Pancreas (tissue), 10 donors: ENCODE data around the gene UBQLN1. TPM values are rescaled to one million over a fixed set of nuclear protein-coding genes. Genes with fewer than 3 reads are reported as not detected.
"Not testable (repeated sequence)": the region's sequence is repeated elsewhere in the genome, so short reads cannot be mapped to it uniquely, and the experiment has no call there.

ENCODE experiments used
- ATAC-seq, 4 donors: fragments of 200-7000 bp; cut with Tn5 transposase; one replicate each; pipeline versions ENCODE4 v1.8.0 to v1.9.1; 2020; ENCODE audit warnings: mild to moderate bottlenecking in 4 of 4, moderate library complexity in 4 of 4
- DNase-seq, 6 donors: peaks; one replicate each; pipeline ENCODE4 v3.0.0-alpha.2; 2020
- FAIRE-seq: peaks from 2 replicates; lab custom pipeline; 2012; peaks lifted over from hg19 to GRCh38; lab: Jason Lieb, UNC
- H3K27ac ChIP-seq, 4 donors: fragments of 200-600 bp; sonication (generic); 1 replicate in 3 of 4; 2 replicates in 1 of 4; pipeline versions ENCODE4 v1.5.0 to v1.8.0; 2020
- H3K27me3 ChIP-seq, 4 donors: fragments of 200-600 bp; one replicate each; pipeline ENCODE4 v1.8.0; 2021
- H3K36me3 ChIP-seq, 3 donors: fragments of 200-600 bp; sonication (generic) in 1 of 3; one replicate each; pipeline versions ENCODE4 v1.5.0 to v1.8.0; 2020 to 2021
- H3K4me1 ChIP-seq, 3 donors: fragments of 200-600 bp; one replicate each; pipeline ENCODE4 v1.8.0; 2021
- H3K4me3 ChIP-seq, 4 donors: fragments of 200-600 bp; sonication (generic) in 2 of 4; one replicate each; pipeline versions ENCODE4 v1.5.0 to v1.8.0; 2020 to 2021
- H3K9me3 ChIP-seq, 4 donors: fragments of 200-600 bp; one replicate each; pipeline ENCODE4 v1.8.0; 2021
- WGBS, 2 donors: extraction: QIAGEN DNeasy Blood & Tissue Kit; methylation state at CpG; one replicate each; pipeline ENCODE4 v1.1.7; 2013; 5-methylcytosine and 5-hydroxymethylcytosine counted together
- intact Hi-C, 3 donors: fragments of 100-400 bp; cut with DNase I; formaldehyde crosslinking; loops; one replicate each; pipeline versions ENCODE4 v1.11.1 to v1.14.2; 2022
- polyA plus RNA-seq, 2 donors: library from polyadenylated mRNA; stranded (reverse); fragments of 200-250 nt; gene quantifications; one replicate each; pipeline ENCODE4 v1.2.3, GENCODE V29; 2013
- total RNA-seq, 6 donors: library from RNA; stranded (reverse); fragmentation: NEBNext Ultra II Directional in 4 of 6; extraction: Animal tissue kit (Norgen Biotek cat#: 25700) in 4 of 6; gene quantifications; one replicate each; pipeline versions ENCODE4 v1.2.1 to v1.2.4, GENCODE V29; 2021 to 2023
- TF ChIP-seq, protein P1 (sequence below), 4 donors: fragments of 200-600 bp; sonication (generic) in 3 of 4; IDR thresholded peaks; one replicate each; pipeline versions ENCODE4 v1.5.0 to v1.8.0; 2021; ENCODE audit warnings: antibody characterized with exemption in 4 of 4
- donor health status: healthy with polysubstance abuse.
- donor health status: DM: no; HTN: no; CAD: no; lungs with moderate emphysema.
- donor health status: DM: no; HTN: no; CAD: no.
- donor health status: control.
- donor health status: control.
- donor health status: Bipolar disorder and iron deficiency.
- donor health status: DM: yes; HTN: yes; CAD: no.
- donor health status: DM: no; HTN: no; CAD: no.
- donor health status: DM: no; HTN: no; CAD: no.
- donor health status: DM: yes; HTN: yes; CAD: no.

The UBQLN1 gene
- total and polyA plus RNA-seq, 8 donors: 14.3 to 45.9 (median 36.7) TPM

DNA sequence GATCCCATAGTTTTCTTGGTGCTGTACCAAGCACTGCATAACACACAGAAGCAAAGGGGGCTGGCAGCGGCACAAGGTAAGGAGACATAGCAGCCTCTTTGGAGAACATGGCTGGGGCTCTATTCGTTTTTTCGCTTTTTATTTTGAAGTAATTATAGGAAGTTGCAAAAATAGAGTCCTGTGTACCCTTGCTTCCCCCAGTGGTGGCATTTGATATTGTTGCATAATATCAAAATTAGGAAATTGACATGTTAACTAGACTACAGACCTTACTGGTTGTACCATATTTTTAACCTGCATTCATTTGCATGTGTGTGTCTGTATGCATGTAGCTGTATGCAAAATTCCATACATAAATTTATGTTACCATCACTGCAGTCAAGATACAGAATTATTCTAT is 6.6 kb upstream of the UBQLN1 start:
- no peaks in the 10 kb centered on the region for H3K9me3 ChIP-seq
- H3K4me1 ChIP-seq: no peaks in the 10 kb centered on the region
- DNase-seq (no peak), ATAC-seq (no peak), FAIRE-seq (no peak)
- H3K27me3 ChIP-seq: no peaks in the 10 kb centered on the region
- TF ChIP-seq, protein P1, sequence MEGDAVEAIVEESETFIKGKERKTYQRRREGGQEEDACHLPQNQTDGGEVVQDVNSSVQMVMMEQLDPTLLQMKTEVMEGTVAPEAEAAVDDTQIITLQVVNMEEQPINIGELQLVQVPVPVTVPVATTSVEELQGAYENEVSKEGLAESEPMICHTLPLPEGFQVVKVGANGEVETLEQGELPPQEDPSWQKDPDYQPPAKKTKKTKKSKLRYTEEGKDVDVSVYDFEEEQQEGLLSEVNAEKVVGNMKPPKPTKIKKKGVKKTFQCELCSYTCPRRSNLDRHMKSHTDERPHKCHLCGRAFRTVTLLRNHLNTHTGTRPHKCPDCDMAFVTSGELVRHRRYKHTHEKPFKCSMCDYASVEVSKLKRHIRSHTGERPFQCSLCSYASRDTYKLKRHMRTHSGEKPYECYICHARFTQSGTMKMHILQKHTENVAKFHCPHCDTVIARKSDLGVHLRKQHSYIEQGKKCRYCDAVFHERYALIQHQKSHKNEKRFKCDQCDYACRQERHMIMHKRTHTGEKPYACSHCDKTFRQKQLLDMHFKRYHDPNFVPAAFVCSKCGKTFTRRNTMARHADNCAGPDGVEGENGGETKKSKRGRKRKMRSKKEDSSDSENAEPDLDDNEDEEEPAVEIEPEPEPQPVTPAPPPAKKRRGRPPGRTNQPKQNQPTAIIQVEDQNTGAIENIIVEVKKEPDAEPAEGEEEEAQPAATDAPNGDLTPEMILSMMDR (IDR thresholded peaks at IDR 0.05): peak in 3 of 4 donors; percentile 10 to 13 (median 12)
- no peak overlapping the region for H3K4me3 ChIP-seq
- 71 to 83% methylated on average over 3 of the region's 3 CpGs for WGBS, 2 donors
- H3K36me3 ChIP-seq: no peaks in the 10 kb centered on the region
- H3K27ac ChIP-seq: no peak overlapping the region
- intact Hi-C loops: no loop called here

DNA sequence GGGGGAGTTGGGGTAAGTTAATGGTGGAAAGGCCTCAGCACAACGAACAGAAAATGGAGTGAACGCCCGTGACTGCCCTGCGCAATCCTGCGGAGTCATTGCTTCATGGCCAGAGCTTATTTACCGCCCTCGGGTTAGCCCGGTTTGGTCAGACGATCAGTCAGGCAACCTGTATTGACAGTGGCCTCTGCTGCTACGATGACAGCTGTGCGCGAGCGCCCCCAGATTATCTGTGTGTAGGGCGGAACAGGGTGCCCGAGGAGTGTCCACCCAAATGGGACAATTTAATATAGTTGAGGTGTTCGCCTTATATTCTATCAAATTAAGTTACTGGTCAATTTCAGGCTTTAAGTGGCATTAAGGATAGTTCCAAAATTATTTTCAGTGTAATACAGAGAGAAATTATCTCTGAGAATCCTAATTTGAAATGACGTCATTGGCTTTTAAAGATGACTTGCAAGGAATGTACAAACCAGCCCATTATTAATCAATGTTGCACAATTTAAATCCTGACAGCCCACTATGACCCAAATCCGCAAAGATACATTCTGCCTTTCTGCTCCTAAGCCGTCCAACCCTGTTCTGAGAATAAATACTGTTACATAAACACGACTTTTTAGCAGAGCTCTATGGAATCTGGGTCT is 879 bp upstream of the UBQLN1 start:
- H3K27ac ChIP-seq: peak overlapping the region; percentile 89 to 99 (median 96)
- peaks cover 0 to 14% (median 6%) of the 10 kb centered on the region in 3 donors for H3K4me1 ChIP-seq
- peak; percentile 29 to 75 (median 62) for ATAC-seq
- FAIRE-seq: no peak
- H3K4me3 ChIP-seq: peak overlapping the region; percentile 74 to 95 (median 88)
- no peaks in the 10 kb centered on the region for H3K36me3 ChIP-seq
- WGBS, 2 donors: 10 to 12% methylated on average over 20 of the region's 20 CpGs
- DNase-seq: peak; percentile 59 to 79 (median 74)
- no peaks in the 10 kb centered on the region for H3K9me3 ChIP-seq
- TF ChIP-seq, protein P1 (IDR thresholded peaks at IDR 0.05): no peak
- no peaks in the 10 kb centered on the region for H3K27me3 ChIP-seq
- intact Hi-C loops: no loop called here

DNA sequence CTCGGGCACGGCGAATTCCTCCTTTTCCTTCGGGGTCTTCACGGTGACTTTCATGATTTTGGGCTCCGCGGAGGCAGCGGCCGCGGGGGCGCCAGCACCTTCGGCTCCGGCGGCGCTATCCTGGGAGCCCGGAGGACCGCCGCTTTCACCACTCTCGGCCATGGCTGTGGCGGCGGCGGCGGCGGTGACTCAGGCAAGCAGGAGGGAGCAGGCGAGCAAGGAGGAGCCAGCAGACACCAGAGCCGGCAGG is 315 bp downstream of the UBQLN1 start:
- FAIRE-seq (no peak), ATAC-seq (peak; percentile 64 to 80 (median 76)), DNase-seq (no peak)
- Histone ChIP-seq H3K27ac (peak overlapping the region; percentile 89 to 99 (median 96)), H3K9me3 (no peaks in the 10 kb centered on the region), H3K4me1 (peaks cover 0 to 23% (median 15%) of the 10 kb centered on the region in 3 donors), H3K4me3 (peak overlapping the region; percentile 74 to 95 (median 88)), H3K36me3 (no peaks in the 10 kb centered on the region), H3K27me3 (no peaks in the 10 kb centered on the region)
- intact Hi-C loops: no loop called here
- TF ChIP-seq, protein P1 (IDR thresholded peaks at IDR 0.05): no peak
- 1% methylated on average over 25 to 26 of the region's 26 CpGs for WGBS, 2 donors

DNA sequence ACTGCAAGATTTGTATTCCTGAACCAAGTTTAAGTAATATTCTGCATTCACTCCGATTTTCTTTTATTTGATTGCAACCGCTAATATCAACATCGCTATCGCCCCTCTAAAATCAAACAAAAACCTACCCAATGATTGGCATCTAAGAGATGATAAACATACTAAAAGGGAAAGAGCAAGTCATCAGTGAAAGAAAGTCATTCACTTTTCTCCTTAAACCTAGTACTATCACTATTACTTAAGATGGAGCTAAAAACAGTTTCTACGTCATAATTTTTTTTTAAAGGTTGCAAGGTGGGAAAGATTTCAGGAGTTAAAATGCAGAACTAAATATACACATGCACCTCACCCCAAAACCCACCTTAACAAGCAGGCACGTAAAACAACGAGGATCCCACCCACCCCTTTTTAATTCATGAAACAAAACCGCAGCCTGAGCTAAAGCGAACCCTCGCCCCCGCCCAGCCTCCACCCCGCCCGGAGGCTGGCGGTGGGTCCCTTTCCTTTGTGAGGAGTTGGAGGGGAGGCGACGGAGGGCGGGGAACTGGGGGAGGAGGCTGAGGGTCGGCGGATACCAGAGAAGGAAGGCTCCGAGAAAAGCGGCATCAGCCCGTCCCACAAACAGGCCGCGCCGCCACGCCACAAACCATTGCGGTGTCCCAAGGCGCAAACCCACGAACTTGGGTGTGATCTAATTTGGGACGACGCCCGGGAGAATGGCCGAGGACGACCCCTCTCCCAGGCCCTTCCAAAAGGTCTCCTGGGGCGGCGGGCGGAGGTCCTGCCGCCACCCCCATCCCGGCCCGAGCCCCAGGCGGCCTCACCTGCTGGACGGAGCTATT is 861 bp downstream of the UBQLN1 start:
- no peak for FAIRE-seq
- intact Hi-C loops: no loop called here
- Histone ChIP-seq H3K27ac (peak overlapping the region; percentile 89 to 99 (median 96)), H3K36me3 (no peaks in the 10 kb centered on the region), H3K4me3 (peak overlapping the region; percentile 74 to 95 (median 88)), H3K4me1 (peaks cover 0 to 25% (median 15%) of the 10 kb centered on the region in 3 donors), H3K27me3 (no peaks in the 10 kb centered on the region), H3K9me3 (no peaks in the 10 kb centered on the region)
- peak; percentile 12 to 21 (median 16) for ATAC-seq
- 1% methylated on average over 42 of the region's 42 CpGs for WGBS, 2 donors
- DNase-seq: peak in 2 of 6 donors; percentile 38 to 58
- TF ChIP-seq, protein P1 (IDR thresholded peaks at IDR 0.05): no peak

DNA sequence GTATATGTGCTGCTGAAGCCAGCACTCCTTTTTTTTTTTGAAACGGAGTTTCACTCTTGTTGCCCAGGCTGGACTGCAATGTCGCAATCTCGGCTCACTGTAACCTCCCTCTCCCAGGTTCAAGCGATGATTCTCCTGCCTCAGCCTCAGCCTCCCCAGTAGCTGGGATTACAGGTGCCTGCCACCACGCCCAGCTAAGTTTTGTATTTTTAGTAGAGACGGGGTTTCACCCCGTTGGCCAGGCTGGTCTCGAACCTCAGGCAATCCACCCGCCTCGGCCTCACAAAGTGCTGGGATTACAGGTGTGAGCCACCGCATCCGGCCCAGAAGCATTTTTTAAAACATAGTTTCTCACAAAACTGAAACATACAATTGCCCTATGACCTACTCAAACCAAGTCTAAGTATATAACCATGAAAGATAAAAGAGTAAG is 2.5 kb downstream of the UBQLN1 start:
- H3K27ac ChIP-seq, H3K36me3 ChIP-seq, H3K27me3 ChIP-seq, DNase-seq, H3K9me3 ChIP-seq, FAIRE-seq, ATAC-seq, intact Hi-C loops: not testable (repeated sequence)
- Histone ChIP-seq H3K4me3 (peak overlapping the region in 1 of 4 donors; percentile 74), H3K4me1 (peaks cover 0 to 28% (median 20%) of the 10 kb centered on the region in 3 donors)
- WGBS, 2 donors: 94 to 98% methylated on average over 11 to 12 of the region's 12 CpGs
